PC-9 (cell line): Measurements from ENCODE around the gene METAP2. TPM values are rescaled to one million over a fixed set of nuclear protein-coding genes. Genes with fewer than 3 reads are reported as not detected.

Source experiments
- BruUV-seq: library from RNA; stranded (reverse); fragments of 400-500 nt; replicated peaks from 2 replicates; lab custom pipeline; 2021; lab: Mats Ljungman, UMichigan
- CTCF ChIA-PET: fragments of 300-600 bp; sonication (Branson Sonifier 250); formaldehyde crosslinking; loops from one replicate; lab custom pipeline; 2022; ENCODE audit warnings: antibody characterized with exemption; lab: Charles Lee
- POLR2A ChIA-PET: fragments of 300-600 bp; sonication (Branson Sonifier 250); formaldehyde crosslinking; loops from one replicate; lab custom pipeline; 2022; ENCODE audit warnings: antibody characterized with exemption; ENCODE audit not compliant: unreplicated experiment; lab: Charles Lee
- DNase-seq, 2 experiments: peaks; one replicate each; pipeline versions ENCODE4 v3.0.0 to v3.0.0-alpha.2; 2015 to 2022; ENCODE audit warnings: mixed read lengths in 1 of 2
- H2AFZ ChIP-seq: fragments of 200-600 bp; sonication (generic); 2 replicates; pipeline ENCODE4 v1.8.1; 2017; ENCODE audit warnings: antibody characterized with exemption
- H3F3A ChIP-seq: fragments of 200-600 bp; sonication (generic); 2 replicates; pipeline ENCODE4 v1.8.1; 2017; ENCODE audit warnings: antibody characterized with exemption, mild to moderate bottlenecking, low read depth; ENCODE audit not compliant: insufficient read depth
- H3K27ac ChIP-seq: fragments of 200-600 bp; sonication (generic); 2 replicates; pipeline ENCODE4 v1.6.1; 2016; ENCODE audit warnings: mixed run types
- H3K27me3 ChIP-seq: fragments of 200-600 bp; sonication (generic); 2 replicates; pipeline ENCODE4 v1.6.1; 2016; ENCODE audit warnings: low read depth, mixed run types; ENCODE audit not compliant: insufficient read depth
- H3K36me3 ChIP-seq: fragments of 200-600 bp; sonication (generic); 2 replicates; pipeline ENCODE4 v1.6.1; 2016; ENCODE audit warnings: low read depth, mixed run types
- H3K4me1 ChIP-seq: fragments of 200-600 bp; sonication (generic); replicated peaks from 2 replicates; pipeline ENCODE4 v1.6.1; 2016; ENCODE audit warnings: mixed run types; ENCODE audit not compliant: insufficient read depth
- H3K4me2 ChIP-seq: fragments of 200-600 bp; sonication (generic); 2 replicates; pipeline ENCODE4 v1.6.1; 2017; ENCODE audit warnings: mixed run types
- H3K4me3 ChIP-seq: fragments of 200-600 bp; sonication (generic); 2 replicates; pipeline ENCODE4 v1.6.1; 2016; ENCODE audit warnings: mixed run types
- H3K79me2 ChIP-seq: fragments of 200-600 bp; sonication (generic); 2 replicates; pipeline ENCODE4 v1.6.1; 2017; ENCODE audit warnings: low read depth, mixed run types
- H3K9me2 ChIP-seq: fragments of 200-600 bp; sonication (generic); 2 replicates; pipeline ENCODE4 v1.8.1; 2017; ENCODE audit warnings: mild to moderate bottlenecking; ENCODE audit not compliant: insufficient read depth
- H3K9me3 ChIP-seq: fragments of 200-600 bp; sonication (generic); 2 replicates; pipeline ENCODE4 v1.8.1; 2016; ENCODE audit warnings: low read depth; ENCODE audit not compliant: insufficient read depth
- H4K20me1 ChIP-seq: fragments of 200-600 bp; sonication (generic); 2 replicates; pipeline ENCODE4 v1.8.1; 2017; ENCODE audit not compliant: insufficient read depth
- CTCF ChIP-seq: fragments of 200-600 bp; sonication (generic); conservative IDR thresholded peaks from 2 replicates; pipeline ENCODE4 v1.6.1; 2017; ENCODE audit warnings: mixed run types, antibody characterized with exemption, mild to moderate bottlenecking, moderate library complexity
- EZH2 ChIP-seq: fragments of 200-600 bp; sonication (generic); IDR thresholded peaks from 2 replicates; pipeline ENCODE4 v1.8.0; 2017; ENCODE audit warnings: antibody characterized with exemption, low read depth
- intact Hi-C: fragments of 100-400 bp; cut with micrococcal nuclease; formaldehyde crosslinking; loops from one replicate; pipeline ENCODE4 v1.10.0; 2022; ENCODE audit not compliant: unreplicated experiment
- total RNA-seq: library from RNA; stranded (reverse); gene quantifications from 2 replicates; pipeline ENCODE4 v1.2.3, GENCODE V29; 2021

Gene METAP2
- total RNA-seq, 1 experiment from 2014 or later: 93.8 TPM

GRCh38 chr12:95460896-95461295, 13.1 kb upstream of the METAP2 start:
- Histone ChIP-seq H3K4me1 (peaks cover 13% of the 10 kb centered on the region; the same call in 1 of the 2 replicates), H3F3A (no peaks in the 10 kb centered on the region; the same call in 1 of the 2 replicates), H3K27me3 (no peaks in the 10 kb centered on the region), H4K20me1 (no peaks in the 10 kb centered on the region), H3K27ac (no peak overlapping the region), H3K79me2 (no peaks in the 10 kb centered on the region), H3K9me2 (no peaks in the 10 kb centered on the region), H3K36me3 (no peaks in the 10 kb centered on the region), H3K4me2 (no peak overlapping the region), H2AFZ (no peak overlapping the region), H3K4me3 (no peak overlapping the region), H3K9me3 (peaks cover 8% of the 10 kb centered on the region; the same call in 1 of the 2 replicates)
- BruUV-seq: no TSS peak
- ChIA-PET POLR2A (interaction anchor here (0.6 kb wide), 1 partner anchor 297 kb away, joined by 3 read pairs; no protein-coding TSS in a partner anchor), CTCF (no interaction called here)
- intact Hi-C loops: no loop called here
- DNase-seq: no peak
- no peak for TF ChIP-seq CTCF
- no peak for TF ChIP-seq EZH2

DNA sequence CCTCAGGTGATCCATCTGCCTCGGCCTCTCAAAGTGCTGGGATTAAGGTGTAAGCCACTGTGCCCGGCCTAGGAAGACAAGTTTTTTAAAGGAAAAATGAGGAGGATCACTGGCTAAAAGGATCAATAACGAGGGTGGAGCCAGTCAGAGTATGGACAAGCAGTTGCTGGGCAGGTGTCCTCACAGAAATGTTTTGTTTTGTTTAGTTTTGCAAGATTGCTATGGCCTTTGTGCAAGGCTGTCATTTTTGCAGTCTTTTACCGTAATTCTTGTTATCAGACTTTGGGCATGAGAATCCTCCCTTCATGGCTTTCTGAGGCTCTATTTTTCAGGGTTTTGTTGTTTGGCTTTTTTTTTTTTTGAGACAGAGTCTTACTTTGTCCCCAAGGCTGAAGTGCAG, 11.9 kb upstream of the METAP2 start:
- Histone ChIP-seq H3K4me2 (no peak overlapping the region), H3K79me2 (no peaks in the 10 kb centered on the region), H2AFZ (no peak overlapping the region), H3K9me2 (no peaks in the 10 kb centered on the region), H3K27me3 (no peaks in the 10 kb centered on the region), H3K27ac (no peak overlapping the region), H3K9me3 (peaks cover 8% of the 10 kb centered on the region; the same call in 1 of the 2 replicates), H4K20me1 (no peaks in the 10 kb centered on the region), H3K36me3 (no peaks in the 10 kb centered on the region), H3F3A (no peaks in the 10 kb centered on the region; the same call in 1 of the 2 replicates), H3K4me3 (no peak overlapping the region), H3K4me1 (0 out of 2 replicates have a peak, but pooled peaks cover 10% of the 10 kb centered on the region)
- intact Hi-C loops: no loop called here
- no TSS peak for BruUV-seq
- no peak for DNase-seq
- POLR2A ChIA-PET: no interaction called here
- TF ChIP-seq CTCF (no peak), EZH2 (no peak)
- CTCF ChIA-PET: no interaction called here

DNA sequence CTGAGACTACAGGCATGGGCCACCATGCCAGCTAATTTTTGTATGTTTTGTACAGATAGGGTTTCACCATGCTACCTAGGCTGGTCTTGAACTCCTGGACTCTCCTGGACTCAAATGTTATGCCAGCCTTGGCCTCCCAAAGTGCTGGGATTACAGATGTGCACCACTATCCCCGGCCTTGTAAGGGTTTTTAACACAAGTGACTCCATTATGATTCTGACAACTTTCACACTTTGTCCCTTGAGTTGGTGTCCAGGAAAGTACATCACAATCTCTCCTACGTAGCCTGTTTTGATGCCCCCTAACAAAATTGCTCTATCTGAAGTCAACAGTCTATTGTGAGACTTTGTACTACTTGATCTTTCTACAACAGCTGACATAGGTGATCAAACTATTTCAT, 11.4 kb upstream of the METAP2 start:
- BruUV-seq: no TSS peak
- no peak for DNase-seq
- Histone ChIP-seq H3K4me1 (0 out of 2 replicates have a peak, but pooled peaks cover 10% of the 10 kb centered on the region), H3K9me3 (peaks cover 6% of the 10 kb centered on the region; the same call in 1 of the 2 replicates), H3F3A (no peaks in the 10 kb centered on the region; the same call in 1 of the 2 replicates), H3K36me3 (no peaks in the 10 kb centered on the region), H3K4me3 (no peak overlapping the region), H4K20me1 (no peaks in the 10 kb centered on the region), H3K9me2 (no peaks in the 10 kb centered on the region), H3K79me2 (no peaks in the 10 kb centered on the region), H3K27ac (no peak overlapping the region), H3K4me2 (no peak overlapping the region), H2AFZ (no peak overlapping the region), H3K27me3 (no peaks in the 10 kb centered on the region)
- no peak for TF ChIP-seq CTCF
- TF ChIP-seq EZH2: no peak
- POLR2A ChIA-PET: no interaction called here
- CTCF ChIA-PET: no interaction called here
- intact Hi-C loops: no loop called here
